Measurements from ENCODE around the gene CLN6. TPM values are rescaled to one million over a fixed set of nuclear protein-coding genes. Genes with fewer than 3 reads are reported as not detected.
"Not testable (repeated sequence)": the region's sequence is repeated elsewhere in the genome, so short reads cannot be mapped to it uniquely, and the experiment has no call there.

CLN6 gene
- total and polyA plus RNA-seq, 12 donors: 9.2 to 36.6 (median 25.8) TPM

GRCh38 chr15:68217341-68217740 lies 12.2 kb downstream of the CLN6 start:
- Histone ChIP-seq H3K9me3 (replicated peaks in 1 of 3) (no peaks in the 10 kb centered on the region), H3K4me1 (replicated peaks in 1 of 2) (no peaks in the 10 kb centered on the region), H3K4me3 (no peak overlapping the region), H3K27ac (no peak overlapping the region), H3K27me3 (no peaks in the 10 kb centered on the region), H3K36me3 (replicated peaks in 1 of 2) (no peaks in the 10 kb centered on the region)
- no peak for TF ChIP-seq POLR2A (IDR thresholded peaks at IDR 0.05)
- TF ChIP-seq CTCF (IDR thresholded peaks at IDR 0.05): no peak
- WGBS, 4 donors: 78 to 94% (median 80%) methylated on average over 4 of the region's 4 CpGs
- DNase-seq: peak in 3 of 7 donors; percentile 2 to 6 (median 5)
- intact Hi-C loops (cut with DNase I): no loop called here

- peak in 5 of 7 donors; percentile 12 to 43 (median 12) for DNase-seq
Observed at GRCh38 chr15:68214838-68215254, 14.7 kb downstream of the CLN6 start.

GRCh38 chr15:68213991-68214837 lies 15.3 kb downstream of the CLN6 start:
- no peak for TF ChIP-seq CTCF (IDR thresholded peaks at IDR 0.05)
- no peak for TF ChIP-seq POLR2A (IDR thresholded peaks at IDR 0.05)
- H3K9me3 ChIP-seq (replicated peaks in 1 of 3): no peaks in the 10 kb centered on the region
- no peaks in the 10 kb centered on the region for H3K27me3 ChIP-seq
- H3K4me1 ChIP-seq (replicated peaks in 1 of 2): no peaks in the 10 kb centered on the region
- no peak overlapping the region for H3K27ac ChIP-seq
- no peak overlapping the region for H3K4me3 ChIP-seq
- DNase-seq: peak in 5 of 7 donors; percentile 11 to 41 (median 14)
- H3K36me3 ChIP-seq (replicated peaks in 1 of 2): no peaks in the 10 kb centered on the region
- 90 to 98% (median 96%) methylated on average over 13 to 17 of the region's 17 CpGs for WGBS, 4 donors
- intact Hi-C loops (cut with DNase I): no loop called here

More at GRCh38 chr15:68214838-68215254, 14.7 kb downstream of the CLN6 start:
- WGBS, 4 donors: 80 to 88% (median 86%) methylated on average over 6 of the region's 6 CpGs
- intact Hi-C loops (cut with DNase I): no loop called here
- no peak overlapping the region for H3K27ac ChIP-seq
- no peaks in the 10 kb centered on the region for H3K4me1 ChIP-seq (replicated peaks in 1 of 2)
- H3K27me3 ChIP-seq: no peaks in the 10 kb centered on the region
- TF ChIP-seq POLR2A (IDR thresholded peaks at IDR 0.05): no peak
- TF ChIP-seq CTCF (IDR thresholded peaks at IDR 0.05): no peak
- H3K36me3 ChIP-seq (replicated peaks in 1 of 2): no peaks in the 10 kb centered on the region
- H3K4me3 ChIP-seq: no peak overlapping the region
- H3K9me3 ChIP-seq (replicated peaks in 1 of 3): no peaks in the 10 kb centered on the region

- H3K9me3 ChIP-seq (replicated peaks in 1 of 3); H3K4me3 ChIP-seq; intact Hi-C loops (cut with DNase I); H3K27me3 ChIP-seq; H3K27ac ChIP-seq; H3K36me3 ChIP-seq (replicated peaks in 1 of 2); H3K4me1 ChIP-seq (replicated peaks in 1 of 2): not testable (repeated sequence)
- 91 to 96% (median 95%) methylated on average over 4 to 6 of the region's 6 CpGs for WGBS, 4 donors
- DNase-seq: peak in 3 of 7 donors; percentile 7 to 38 (median 8)
Observed at GRCh38 chr15:68213491-68213845, 16.1 kb downstream of the CLN6 start.

All from adrenal gland (tissue), 12 donors.